22Rv1 (cell line): ENCODE results near the gene RGS3.

ENCODE experiments used
- ZFX ChIP-seq: fragments of 450-650 bp; IDR thresholded peaks from 2 replicates; pipeline ENCODE4 v1.6.1; 2017; ENCODE audit warnings: antibody characterized with exemption, borderline replicate concordance
- TF ChIP-seq, protein P1 (sequence below): fragments of 450-650 bp; IDR thresholded peaks from 2 replicates; pipeline ENCODE4 v1.5.1; 2017; ENCODE audit warnings: mild to moderate bottlenecking

DNA sequence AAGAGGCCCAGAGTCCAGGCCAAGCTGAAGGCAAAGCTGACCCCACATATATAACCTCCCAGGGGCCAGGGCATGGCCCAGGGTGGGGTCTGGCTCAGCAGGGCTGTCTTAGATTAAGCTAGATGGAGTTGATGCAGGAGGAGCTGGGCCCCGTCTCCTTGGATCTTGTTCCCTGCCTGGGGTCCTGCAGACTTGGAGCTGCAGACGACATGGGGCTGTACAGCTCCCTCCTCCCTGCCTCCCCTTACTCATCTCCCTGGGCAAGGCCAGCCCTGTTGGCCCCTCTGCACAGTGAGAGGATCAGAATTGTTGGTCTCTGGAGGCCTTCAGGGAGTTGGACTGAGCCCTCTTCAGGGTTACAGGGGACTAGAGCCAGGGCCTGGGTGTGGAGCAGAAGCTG lies 134.9 kb downstream of the RGS3 start:
- TF ChIP-seq, protein P1, sequence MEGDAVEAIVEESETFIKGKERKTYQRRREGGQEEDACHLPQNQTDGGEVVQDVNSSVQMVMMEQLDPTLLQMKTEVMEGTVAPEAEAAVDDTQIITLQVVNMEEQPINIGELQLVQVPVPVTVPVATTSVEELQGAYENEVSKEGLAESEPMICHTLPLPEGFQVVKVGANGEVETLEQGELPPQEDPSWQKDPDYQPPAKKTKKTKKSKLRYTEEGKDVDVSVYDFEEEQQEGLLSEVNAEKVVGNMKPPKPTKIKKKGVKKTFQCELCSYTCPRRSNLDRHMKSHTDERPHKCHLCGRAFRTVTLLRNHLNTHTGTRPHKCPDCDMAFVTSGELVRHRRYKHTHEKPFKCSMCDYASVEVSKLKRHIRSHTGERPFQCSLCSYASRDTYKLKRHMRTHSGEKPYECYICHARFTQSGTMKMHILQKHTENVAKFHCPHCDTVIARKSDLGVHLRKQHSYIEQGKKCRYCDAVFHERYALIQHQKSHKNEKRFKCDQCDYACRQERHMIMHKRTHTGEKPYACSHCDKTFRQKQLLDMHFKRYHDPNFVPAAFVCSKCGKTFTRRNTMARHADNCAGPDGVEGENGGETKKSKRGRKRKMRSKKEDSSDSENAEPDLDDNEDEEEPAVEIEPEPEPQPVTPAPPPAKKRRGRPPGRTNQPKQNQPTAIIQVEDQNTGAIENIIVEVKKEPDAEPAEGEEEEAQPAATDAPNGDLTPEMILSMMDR: no peak
- no peak for TF ChIP-seq ZFX
